ENCODE measurements around the gene CA10.

The CA10 gene

GRCh38 chr17:51860954-51861561, 297.5 kb downstream of the CA10 start:
- no peak for DNase-seq (ENCODE audit: low read depth)

DNA sequence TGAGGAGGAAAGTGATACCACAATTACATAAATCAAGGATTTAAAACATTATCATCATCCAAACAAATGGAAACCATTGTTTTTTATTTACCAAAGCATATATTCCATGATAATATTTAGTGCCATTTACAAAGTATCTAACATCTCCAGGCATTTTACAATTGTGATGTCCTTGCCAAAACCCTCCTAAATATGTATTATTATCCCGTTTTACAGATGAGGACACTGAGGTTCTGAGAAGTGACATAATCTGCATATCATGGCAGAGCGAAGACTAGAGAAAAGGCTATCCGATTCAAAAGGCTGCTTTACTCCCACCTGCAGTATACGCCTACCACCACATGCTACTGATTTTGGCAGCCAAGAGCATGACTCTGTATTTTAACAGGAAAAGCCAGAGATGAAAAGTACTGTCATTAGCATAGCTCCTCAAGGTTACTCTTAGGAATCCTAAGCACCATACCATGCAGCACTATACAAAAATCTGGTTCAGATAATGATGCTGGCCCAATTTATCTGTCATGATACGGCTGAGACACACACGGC, 301.4 kb downstream of the CA10 start:
- no peak for DNase-seq (ENCODE audit: low read depth)

- DNase-seq (ENCODE audit: low read depth), result no peak
Measured at GRCh38 chr17:51855806-51856205, 302.7 kb downstream of the CA10 start.

DNA sequence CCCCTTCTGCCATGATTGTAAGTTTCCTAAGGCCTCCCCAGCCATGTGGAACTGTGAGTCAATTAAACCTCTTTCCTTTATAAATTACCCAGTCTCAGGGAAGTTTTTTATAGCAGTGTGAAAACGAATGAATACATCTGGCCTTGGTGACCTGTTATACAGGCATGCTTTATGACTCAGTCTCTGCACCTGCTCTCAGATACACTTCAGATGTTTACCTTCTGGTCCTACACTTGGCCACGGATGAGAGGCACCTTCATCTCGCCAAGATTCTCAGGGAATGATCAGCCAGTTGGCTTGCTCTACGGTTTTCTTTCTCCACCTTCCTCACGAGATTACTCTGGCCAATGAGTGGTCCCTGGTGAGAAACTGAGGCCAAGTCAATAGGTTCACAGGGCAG, 304.7 kb downstream of the CA10 start:
- no peak for DNase-seq (ENCODE audit: low read depth)

GRCh38 chr17:51852603-51853002, 305.9 kb downstream of the CA10 start:
- no peak for DNase-seq (ENCODE audit: low read depth)

GRCh38 chr17:51850201-51850600, 308.3 kb downstream of the CA10 start:
- DNase-seq (ENCODE audit: low read depth), result no peak

DNA sequence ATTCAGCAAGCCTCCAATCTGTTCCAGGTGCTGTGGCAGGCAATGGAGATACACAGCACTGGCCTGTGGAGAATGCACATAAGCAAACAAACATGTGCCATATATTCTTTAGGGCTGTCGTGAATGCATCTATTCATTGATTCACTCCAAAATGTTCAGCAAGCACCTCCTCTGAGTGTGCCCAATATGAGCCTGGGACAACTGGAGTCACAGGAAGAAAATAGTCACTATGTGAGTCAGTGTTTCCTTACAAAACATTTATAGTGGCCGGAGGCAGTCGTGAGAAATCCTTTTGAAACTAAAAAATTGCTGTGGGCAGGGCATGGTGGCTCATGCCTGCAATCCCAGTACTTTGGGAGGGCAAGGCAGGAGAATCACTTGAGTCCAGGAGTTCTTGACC, 310.1 kb downstream of the CA10 start:
- no peak for DNase-seq (ENCODE audit: low read depth)

DNA sequence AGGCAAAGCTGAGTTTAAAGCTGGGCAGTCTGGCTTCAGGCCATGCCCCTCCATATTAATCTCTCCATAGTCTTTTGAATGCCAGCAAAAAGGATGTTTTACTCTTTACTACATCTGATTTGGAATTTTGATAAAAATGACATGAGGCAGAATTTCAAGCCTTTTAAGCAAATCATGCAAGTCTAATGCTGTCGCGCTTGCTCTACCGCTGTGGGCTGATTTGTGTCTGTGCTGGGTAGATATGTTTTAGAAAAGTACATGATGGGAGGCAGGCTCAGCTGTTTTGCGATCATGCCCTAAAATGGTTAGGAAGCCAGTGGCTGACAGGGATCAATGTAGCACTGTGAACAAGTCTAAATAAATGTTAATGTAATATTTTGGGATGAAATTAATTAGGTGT, 311.9 kb downstream of the CA10 start:
- DNase-seq (ENCODE audit: low read depth), result no peak

DNA sequence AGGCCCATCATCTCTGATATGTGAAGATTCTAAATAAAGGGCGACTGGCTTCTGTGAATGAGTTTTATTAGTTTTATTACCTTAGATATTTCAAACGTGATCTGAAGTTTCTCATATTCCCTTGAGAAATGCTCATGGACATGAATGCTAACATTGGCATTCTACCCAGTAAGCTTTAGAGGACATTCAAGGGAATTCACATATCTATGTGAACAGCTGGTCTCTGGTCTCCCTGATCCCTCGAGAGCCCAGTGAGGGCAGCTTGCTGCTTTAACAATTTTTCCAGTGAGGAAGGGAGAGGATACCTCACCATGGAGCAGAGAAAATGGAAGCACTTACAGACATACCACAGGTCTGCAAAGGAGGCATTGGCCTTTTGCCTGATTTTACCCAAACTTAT, 312.7 kb downstream of the CA10 start:
- DNase-seq (ENCODE audit: low read depth), result no peak

GRCh38 chr17:51842763-51843162, 315.8 kb downstream of the CA10 start:
- no peak for DNase-seq (ENCODE audit: low read depth)

GRCh38 chr17:51841669-51842068, 316.8 kb downstream of the CA10 start:
- DNase-seq (ENCODE audit: low read depth), result no peak

- no peak for DNase-seq (ENCODE audit: low read depth)
Measured at GRCh38 chr17:51840688-51841087, 317.8 kb downstream of the CA10 start.

DNA sequence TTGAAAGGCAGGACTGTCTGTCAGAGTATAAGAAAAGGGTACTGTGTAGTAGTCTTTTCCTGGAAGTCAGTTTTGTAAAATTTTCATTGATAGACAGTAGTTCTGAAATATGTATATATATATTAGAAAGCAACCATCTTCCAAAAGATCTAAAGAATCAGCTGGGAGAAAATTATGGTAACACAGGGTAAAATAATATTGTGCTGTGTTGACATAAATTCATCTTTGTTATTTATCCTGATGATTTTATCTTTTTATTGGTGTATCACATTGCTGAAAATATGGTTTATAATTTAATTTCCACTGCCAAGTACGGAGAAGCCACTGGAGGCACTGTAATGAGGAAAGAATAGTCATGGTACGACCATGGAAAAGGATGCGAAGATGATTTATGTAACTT, 324.9 kb downstream of the CA10 start:
- DNase-seq (ENCODE audit: low read depth), result no peak

DNA sequence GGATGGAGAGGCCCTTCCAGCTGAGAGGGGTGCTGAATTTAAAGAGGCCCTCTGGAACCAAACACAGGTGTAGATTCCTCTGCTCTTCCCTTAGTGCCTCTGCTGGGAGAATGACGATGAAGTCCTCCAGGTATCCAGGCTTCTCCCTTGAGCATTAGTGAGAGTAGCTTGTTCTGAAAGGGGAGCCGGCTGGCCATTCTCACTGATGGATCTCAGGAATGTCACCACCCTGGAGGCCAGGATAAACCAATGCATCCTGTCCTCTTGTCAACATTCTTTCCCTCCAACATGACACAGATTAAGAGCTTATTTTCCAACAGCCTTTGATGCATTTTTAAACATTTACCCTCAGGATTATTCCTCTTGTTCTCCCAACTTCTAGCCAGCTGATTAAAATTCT, 325.5 kb downstream of the CA10 start:
- DNase-seq (ENCODE audit: low read depth), result no peak

- no peak for DNase-seq (ENCODE audit: low read depth)
Measured at GRCh38 chr17:51830886-51831285, 327.6 kb downstream of the CA10 start.

GRCh38 chr17:51830451-51830850, 328.1 kb downstream of the CA10 start:
- no peak for DNase-seq (ENCODE audit: low read depth)

DNA sequence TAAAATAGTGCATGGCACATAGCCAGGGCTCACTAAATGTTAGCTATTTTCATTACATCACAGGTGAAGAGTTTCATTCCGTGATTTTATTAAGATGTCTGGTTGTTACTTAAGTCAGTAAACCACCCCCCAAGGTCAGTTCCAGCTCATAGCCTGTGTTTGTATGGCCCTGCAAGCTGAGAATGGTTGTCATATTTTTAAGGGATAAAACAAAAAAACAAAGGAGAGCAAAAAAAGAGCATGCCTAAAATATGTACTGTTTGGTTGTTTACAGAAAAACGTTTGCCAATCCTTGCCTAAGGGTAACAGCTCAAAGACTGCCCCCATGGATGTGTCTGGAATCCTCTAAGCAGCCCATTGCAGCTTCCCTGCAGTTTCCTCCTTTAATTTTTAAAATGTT, 329.6 kb downstream of the CA10 start:
- no peak for DNase-seq (ENCODE audit: low read depth)

DNA sequence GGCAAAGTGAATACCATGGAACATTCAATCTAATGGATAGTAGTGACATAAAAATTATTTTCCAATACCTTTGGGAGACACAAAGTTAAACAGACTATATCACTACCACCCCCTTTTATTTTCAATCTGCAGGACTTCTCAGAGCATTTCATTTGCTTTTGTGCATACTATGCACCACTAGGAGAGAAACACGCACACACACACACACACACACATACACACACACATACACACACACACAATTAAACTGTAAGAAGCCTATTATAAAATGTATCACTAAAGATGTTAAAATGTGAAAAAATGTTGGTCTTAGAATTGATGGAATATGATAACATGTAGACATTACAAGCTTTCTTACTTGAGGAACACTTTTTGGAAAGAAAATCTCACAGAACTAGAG, 331.4 kb downstream of the CA10 start:
- no peak for DNase-seq (ENCODE audit: low read depth)

GRCh38 chr17:51820766-51821165, 337.7 kb downstream of the CA10 start:
- no peak for DNase-seq (ENCODE audit: low read depth)

- no peak for DNase-seq (ENCODE audit: low read depth)
Measured at GRCh38 chr17:51820252-51820651, 338.3 kb downstream of the CA10 start.

- no peak for DNase-seq (ENCODE audit: low read depth)
Measured at GRCh38 chr17:51819341-51820219, 338.9 kb downstream of the CA10 start.

DNA sequence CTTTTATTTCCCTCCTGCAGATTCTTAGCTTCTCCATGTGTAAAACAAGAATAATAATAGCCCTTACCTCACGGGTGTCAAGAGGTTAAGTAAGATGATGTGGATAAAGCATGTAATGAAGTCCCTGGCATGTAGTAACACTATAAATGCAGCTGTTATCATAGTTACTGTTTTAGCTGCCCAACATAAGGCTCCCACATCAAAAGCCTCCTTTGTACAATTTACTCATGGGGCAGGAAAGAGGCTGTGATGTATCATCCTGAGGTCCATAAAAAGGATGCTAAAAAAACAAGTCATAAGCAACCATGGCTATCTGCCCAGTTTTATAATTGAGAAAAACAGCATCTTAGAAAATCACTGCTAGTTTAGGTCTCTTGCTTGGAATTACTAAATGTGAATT, 339.7 kb downstream of the CA10 start:
- DNase-seq (ENCODE audit: low read depth), result no peak

DNA sequence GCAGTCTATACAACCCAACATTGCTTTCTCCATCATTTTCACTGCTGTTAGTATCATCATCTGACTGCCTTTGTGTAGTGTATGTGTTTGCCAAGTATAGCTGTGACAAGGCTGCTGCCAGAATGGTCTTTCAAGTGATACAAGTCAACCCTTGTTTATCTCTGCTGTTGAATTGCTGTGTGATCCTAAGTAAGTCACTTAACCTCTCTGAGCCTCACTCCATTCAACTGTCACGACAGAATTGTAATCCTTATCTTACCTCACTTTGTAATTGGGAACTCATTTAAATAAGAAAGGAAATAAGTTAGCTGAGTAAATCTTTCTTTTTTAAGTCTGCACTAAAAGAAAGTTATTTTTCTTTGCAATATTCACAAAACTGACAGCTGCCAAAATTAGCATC, 340.6 kb downstream of the CA10 start:
- DNase-seq (ENCODE audit: low read depth), result no peak

- DNase-seq (ENCODE audit: low read depth), result no peak
Measured at GRCh38 chr17:51817117-51817516, 341.4 kb downstream of the CA10 start.

Data from HS-27A (cell line).